ENCODE measurements around the gene PTPRM. TPM values are rescaled to one million over a fixed set of nuclear protein-coding genes. Genes with fewer than 3 reads are reported as not detected.
A peak's percentile ranks its signal among the peaks of the same experiment; 100 is the strongest.

PTPRM gene
- total and polyA plus RNA-seq, 2 of the 4 experiments (the other 2 are of a cell fraction): 28.3 to 51.2 TPM

DNA sequence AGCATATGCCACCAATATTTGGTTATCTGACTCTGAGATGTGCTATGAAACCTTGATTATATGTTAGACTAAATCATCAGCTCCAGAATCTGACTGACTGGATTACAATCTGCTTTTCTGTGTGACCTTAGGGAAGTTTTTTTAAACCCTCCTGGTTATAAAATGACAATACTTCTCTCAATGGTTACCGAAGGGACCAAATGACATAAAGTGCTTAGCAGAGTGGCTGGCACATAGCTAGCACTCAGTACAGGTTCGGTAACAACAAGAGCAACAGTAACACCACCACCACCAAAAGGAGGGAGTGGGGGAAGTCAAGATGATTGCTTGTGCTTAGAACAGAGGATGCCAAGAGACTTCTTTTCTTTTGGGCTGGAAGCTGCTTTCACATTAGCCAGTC is 306.2 kb downstream of the PTPRM start:
- CTCF ChIA-PET: no interaction called here
- no peak overlapping the region for H2AFZ ChIP-seq (replicated peaks; ENCODE audit: low read length, poor library complexity)
- no peak overlapping the region for H2BK5ac ChIP-seq (ENCODE audit: low read depth, low read length, poor library complexity, severe bottlenecking)
- H3K27me3 ChIP-seq (ENCODE audit: control insufficient read depth, insufficient read depth, low read length): no peaks in the 10 kb centered on the region
- no peak overlapping the region for H3K4me3 ChIP-seq (ENCODE audit: insufficient read depth, low read depth, low read length)
- no peak overlapping the region; the same call in 1 of the 2 replicates for H3K4ac ChIP-seq (ENCODE audit: low read depth, low read length)
- in situ Hi-C loops (cut with MboI; ENCODE audit: low sequenced_read_pairs) (no loop called here), dilution Hi-C loops (cut with HindIII; ENCODE audit: low sequenced_read_pairs, unreplicated experiment) (no loop called here), intact Hi-C loops (cut with micrococcal nuclease) (no loop called here)
- no peak overlapping the region for H4K8ac ChIP-seq (ENCODE audit: low read depth in 2 of 2, low read length in 2 of 2)
- TF ChIP-seq MXI1 (IDR thresholded peaks at IDR 0.05; ENCODE audit: borderline replicate concordance, low read depth, low read length): no peak
- TF ChIP-seq, protein P1, sequence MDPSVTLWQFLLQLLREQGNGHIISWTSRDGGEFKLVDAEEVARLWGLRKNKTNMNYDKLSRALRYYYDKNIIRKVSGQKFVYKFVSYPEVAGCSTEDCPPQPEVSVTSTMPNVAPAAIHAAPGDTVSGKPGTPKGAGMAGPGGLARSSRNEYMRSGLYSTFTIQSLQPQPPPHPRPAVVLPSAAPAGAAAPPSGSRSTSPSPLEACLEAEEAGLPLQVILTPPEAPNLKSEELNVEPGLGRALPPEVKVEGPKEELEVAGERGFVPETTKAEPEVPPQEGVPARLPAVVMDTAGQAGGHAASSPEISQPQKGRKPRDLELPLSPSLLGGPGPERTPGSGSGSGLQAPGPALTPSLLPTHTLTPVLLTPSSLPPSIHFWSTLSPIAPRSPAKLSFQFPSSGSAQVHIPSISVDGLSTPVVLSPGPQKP (IDR thresholded peaks at IDR 0.05; ENCODE audit: borderline replicate concordance, low read depth, low read length): no peak
- TF ChIP-seq, protein P2, sequence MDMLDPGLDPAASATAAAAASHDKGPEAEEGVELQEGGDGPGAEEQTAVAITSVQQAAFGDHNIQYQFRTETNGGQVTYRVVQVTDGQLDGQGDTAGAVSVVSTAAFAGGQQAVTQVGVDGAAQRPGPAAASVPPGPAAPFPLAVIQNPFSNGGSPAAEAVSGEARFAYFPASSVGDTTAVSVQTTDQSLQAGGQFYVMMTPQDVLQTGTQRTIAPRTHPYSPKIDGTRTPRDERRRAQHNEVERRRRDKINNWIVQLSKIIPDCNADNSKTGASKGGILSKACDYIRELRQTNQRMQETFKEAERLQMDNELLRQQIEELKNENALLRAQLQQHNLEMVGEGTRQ (IDR thresholded peaks at IDR 0.05; ENCODE audit: low read depth, low read length): no peak
- TF ChIP-seq RCOR1 (IDR thresholded peaks at IDR 0.05; ENCODE audit: insufficient replicate concordance, low read length): no peak
- TF ChIP-seq, protein P3, sequence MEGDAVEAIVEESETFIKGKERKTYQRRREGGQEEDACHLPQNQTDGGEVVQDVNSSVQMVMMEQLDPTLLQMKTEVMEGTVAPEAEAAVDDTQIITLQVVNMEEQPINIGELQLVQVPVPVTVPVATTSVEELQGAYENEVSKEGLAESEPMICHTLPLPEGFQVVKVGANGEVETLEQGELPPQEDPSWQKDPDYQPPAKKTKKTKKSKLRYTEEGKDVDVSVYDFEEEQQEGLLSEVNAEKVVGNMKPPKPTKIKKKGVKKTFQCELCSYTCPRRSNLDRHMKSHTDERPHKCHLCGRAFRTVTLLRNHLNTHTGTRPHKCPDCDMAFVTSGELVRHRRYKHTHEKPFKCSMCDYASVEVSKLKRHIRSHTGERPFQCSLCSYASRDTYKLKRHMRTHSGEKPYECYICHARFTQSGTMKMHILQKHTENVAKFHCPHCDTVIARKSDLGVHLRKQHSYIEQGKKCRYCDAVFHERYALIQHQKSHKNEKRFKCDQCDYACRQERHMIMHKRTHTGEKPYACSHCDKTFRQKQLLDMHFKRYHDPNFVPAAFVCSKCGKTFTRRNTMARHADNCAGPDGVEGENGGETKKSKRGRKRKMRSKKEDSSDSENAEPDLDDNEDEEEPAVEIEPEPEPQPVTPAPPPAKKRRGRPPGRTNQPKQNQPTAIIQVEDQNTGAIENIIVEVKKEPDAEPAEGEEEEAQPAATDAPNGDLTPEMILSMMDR (conservative IDR thresholded peaks at IDR 0.05; ENCODE audit: low read depth, low read length): no peak
- no peak overlapping the region for H3K14ac ChIP-seq (replicated peaks; ENCODE audit: low read depth, low read length)
- POLR2A ChIA-PET (ENCODE audit: unreplicated experiment): interaction anchor here (0.5 kb wide), 1 partner anchor 307 kb away, joined by 5 read pairs; no protein-coding TSS in a partner anchor
- H3K4me2 ChIP-seq (ENCODE audit: low read depth, low read length): no peak overlapping the region
- H3K9me3 ChIP-seq (ENCODE audit: control insufficient read depth, insufficient read depth, low read length): no peaks in the 10 kb centered on the region; the same call in 1 of the 2 replicates
- H4K20me1 ChIP-seq (ENCODE audit: insufficient read depth, low read length): peaks cover 6% of the 10 kb centered on the region; the same call in 1 of the 2 replicates
- H3K27ac ChIP-seq (ENCODE audit: insufficient read depth, low read length): no peak overlapping the region
- H3K4me1 ChIP-seq (ENCODE audit: control insufficient read depth, insufficient read depth, low read length): peaks cover 7% of the 10 kb centered on the region
- ATAC-seq (ENCODE audit: low read depth): no peak
- no TSS peak for BruUV-seq (replicated peaks)
- 0 out of 2 replicates have a peak overlapping the region, but pooled peaks have one; percentile 9 for H4K5ac ChIP-seq (ENCODE audit: low read depth, low read length)
- H3K23ac ChIP-seq (ENCODE audit: low read depth, low read length): no peak overlapping the region
- peaks cover 3% of the 10 kb centered on the region; the same call in 1 of the 2 replicates for H3K9me1 ChIP-seq (ENCODE audit: insufficient read depth, low read length)
- H3K79me1 ChIP-seq (ENCODE audit: low read depth in 1 of 2, low read length in 2 of 2): peaks cover 0 to 15% of the 10 kb centered on the region in 2 experiments; a peak in 1 of 4 replicates
- WGBS, 2 experiments (ENCODE audit: extremely low coverage in 2 of 2, insufficient read length in 1 of 2): no CpG with 5 or more reads among the region's 2 CpGs
- no peak overlapping the region for H2AK5ac ChIP-seq (ENCODE audit: low read depth, low read length)
- no peak overlapping the region for H2BK15ac ChIP-seq (ENCODE audit: low read depth, low read length)
- no peaks in the 10 kb centered on the region for H3K36me3 ChIP-seq (ENCODE audit: control insufficient read depth, insufficient read depth, low read length)
- no peak overlapping the region for H3K9ac ChIP-seq (ENCODE audit: low read depth, low read length)
- 0 out of 2 replicates have a peak overlapping the region, but pooled peaks have one; percentile 28 for H4K91ac ChIP-seq (ENCODE audit: insufficient read depth, low read depth, low read length)
- H2BK20ac ChIP-seq (ENCODE audit: low read depth, low read length): no peak overlapping the region
- H3K56ac ChIP-seq (ENCODE audit: extremely low read depth, insufficient read depth, low read length): no peak overlapping the region
- no peak overlapping the region for H2AK9ac ChIP-seq (replicated peaks; ENCODE audit: low read depth, low read length, poor library complexity)
- no peak overlapping the region for H3K18ac ChIP-seq (ENCODE audit: low read depth, low read length)
- DNase-seq: no peak
- no peak overlapping the region for H2BK120ac ChIP-seq (ENCODE audit: low read depth, low read length)
